Measurements from ENCODE around the gene PDXK. TPM values are rescaled to one million over a fixed set of nuclear protein-coding genes. Genes with fewer than 3 reads are reported as not detected.

The PDXK gene
- polyA plus RNA-seq, 1 donor from 2014 or later, result 35.5 TPM

DNA sequence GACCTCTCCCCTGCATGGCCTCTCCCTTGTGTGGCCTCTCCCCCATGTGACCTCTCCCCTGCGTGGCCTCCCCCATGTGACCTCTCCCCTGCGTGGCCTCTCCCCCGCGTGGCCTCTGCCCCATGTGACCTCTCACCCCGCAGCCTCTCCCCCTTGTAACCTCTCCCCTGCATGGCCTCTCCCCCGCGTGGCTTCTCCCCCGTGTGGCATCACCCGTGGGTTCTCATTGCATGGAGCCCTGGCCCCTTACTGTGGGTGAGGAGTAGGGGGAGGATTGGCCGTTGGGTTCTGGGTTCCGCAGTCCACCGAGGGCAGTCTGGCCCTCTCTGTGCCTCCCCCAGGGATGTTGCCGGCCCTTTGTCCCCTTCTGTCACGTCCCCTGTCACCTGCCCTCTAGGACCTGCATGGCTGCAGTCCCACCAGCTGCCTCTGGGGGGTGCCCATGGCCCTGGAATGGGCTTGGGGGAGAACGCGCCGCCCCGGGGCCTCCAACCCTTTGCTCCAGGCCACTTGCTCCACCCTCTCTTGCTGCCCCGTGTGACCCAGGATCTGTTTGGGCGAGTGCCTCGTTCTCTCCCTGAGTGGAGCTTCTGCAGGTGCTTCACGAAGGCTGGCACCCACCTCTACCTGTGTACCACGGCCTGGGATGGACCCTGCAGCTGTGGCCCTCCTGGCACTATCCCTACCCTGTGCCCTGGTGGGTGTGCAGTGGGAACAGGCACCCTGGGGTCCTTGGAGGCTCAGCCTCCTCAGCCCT is 91.8 kb downstream of the PDXK start:
- peaks cover 0 to 3% (median 0%) of the 10 kb centered on the region in 3 donors for H3K9me3 Mint-ChIP-seq
- H3K4me3 Mint-ChIP-seq, result peak overlapping the region in 1 of 4 donors; percentile 4
- H3K27ac Mint-ChIP-seq, result peak overlapping the region in 1 of 3 donors; percentile 6
- peaks cover 13 to 21% (median 14%) of the 10 kb centered on the region in 3 donors for H3K4me1 Mint-ChIP-seq
- H3K36me3 Mint-ChIP-seq, result peaks cover under 1% of the 10 kb centered on the region
- H3K27me3 Mint-ChIP-seq, result peaks cover 8% of the 10 kb centered on the region

DNA sequence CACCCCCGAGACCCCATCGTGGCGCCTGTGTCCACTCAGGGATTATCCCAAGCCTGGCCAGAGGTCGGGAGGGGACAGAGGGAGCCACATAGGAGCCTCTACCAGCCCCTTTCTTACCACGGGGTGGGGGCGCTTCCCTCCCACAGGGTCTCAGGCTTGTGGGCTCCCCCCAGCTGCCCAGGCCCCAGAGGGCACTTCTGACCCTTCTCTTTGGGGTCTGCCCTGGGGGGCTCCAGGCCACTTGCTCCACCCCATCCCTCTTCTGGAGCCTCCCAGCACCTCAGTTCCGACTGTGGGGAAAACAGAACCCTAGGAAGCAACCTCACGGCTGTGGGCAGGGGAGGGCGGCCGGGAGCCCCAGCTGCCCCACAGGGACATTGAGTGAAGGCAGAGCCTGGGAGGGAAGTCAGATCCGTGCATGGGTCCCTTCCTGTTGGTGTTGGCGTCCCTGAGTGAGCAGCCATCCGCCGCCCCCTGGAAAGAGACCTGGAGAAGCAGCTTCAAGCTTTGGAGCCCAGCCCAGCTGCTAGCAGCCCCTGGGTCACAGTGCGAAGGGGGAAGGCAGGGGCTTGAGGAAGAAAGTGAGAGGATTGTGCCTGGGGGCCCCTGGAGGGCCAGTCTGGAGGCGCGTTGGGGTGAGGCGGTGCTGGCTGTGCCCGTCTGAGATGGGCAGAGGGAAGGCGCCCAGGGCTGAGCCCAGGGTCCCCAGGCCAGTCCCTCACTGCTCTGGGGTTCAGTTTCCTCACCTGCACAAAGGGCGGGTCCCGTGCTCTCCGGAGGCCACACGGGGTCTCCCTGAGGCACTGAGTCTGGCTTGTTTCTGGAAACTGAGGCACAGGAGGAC is 92.6 kb downstream of the PDXK start:
- Mint-ChIP-seq H3K27me3 (peaks cover 4% of the 10 kb centered on the region), H3K36me3 (no peaks in the 10 kb centered on the region), H3K4me3 (no peak overlapping the region), H3K9me3 (peaks cover 0 to 3% (median 0%) of the 10 kb centered on the region in 3 donors), H3K27ac (no peak overlapping the region), H3K4me1 (peaks cover 5 to 13% (median 7%) of the 10 kb centered on the region in 3 donors)

Other genes with a start within 250 kb of the PDXK start
- gene HSF2BP, start 59.6 kb upstream of the PDXK start, polyA plus RNA-seq, result 0.11 TPM
- gene RRP1B, start 59.6 kb upstream of the PDXK start, polyA plus RNA-seq, result 24.3 TPM
- gene CSTB, start 57.2 kb downstream of the PDXK start, polyA plus RNA-seq, result 66.2 TPM
- 18.2 TPM for gene RRP1, start 70.4 kb downstream of the PDXK start, polyA plus RNA-seq
- gene AGPAT3, start 146.1 kb downstream of the PDXK start, polyA plus RNA-seq, result 8.8 TPM

All from IgD-negative memory B cell (primary cell).